ENCODE measurements around the gene OTOA. TPM values are rescaled to one million over a fixed set of nuclear protein-coding genes. Genes with fewer than 3 reads are reported as not detected.

Gene OTOA
- total RNA-seq, 4 donors from 2014 or later: 0.32 TPM; not detected in 3

DNA sequence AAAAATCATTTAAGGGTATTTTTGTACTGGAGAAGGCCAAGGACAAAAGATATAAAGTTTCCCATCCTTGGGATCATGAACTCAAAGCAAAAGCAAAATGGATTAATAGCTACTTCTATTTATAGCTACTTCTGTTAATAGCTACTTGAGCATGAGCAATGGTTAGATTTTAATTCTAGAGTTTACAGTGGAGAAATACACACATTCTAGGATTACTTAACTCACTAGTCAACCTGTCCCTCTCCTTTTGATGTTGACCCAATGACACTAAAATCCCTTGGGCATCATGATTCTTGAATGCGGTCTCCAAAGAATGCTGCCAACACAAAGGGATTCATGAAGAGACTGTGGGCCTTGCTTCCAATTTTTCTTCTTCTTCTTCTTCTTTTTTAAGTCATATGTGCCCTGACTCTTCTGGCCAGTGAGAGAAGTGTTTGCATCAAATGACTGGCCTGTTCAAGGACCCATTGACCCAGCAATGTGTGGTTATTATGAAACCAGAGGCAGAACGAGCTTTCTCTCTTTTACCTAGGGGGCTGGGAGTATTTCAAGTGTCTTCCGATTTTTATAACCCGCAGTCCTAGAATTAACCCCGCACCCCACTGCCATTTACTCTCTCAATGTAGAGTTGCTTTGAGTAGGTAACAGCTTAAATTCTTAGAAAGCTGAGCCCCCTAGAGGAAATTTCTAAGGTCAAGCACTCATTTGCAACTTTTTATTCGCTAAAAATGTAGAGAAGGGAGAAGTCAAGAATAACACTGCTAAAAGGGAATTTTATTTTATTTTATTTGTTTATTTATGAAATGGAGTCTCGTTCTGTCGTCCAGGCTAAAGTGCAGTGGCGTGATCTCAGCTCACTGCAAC lies 34.6 kb downstream of the OTOA start:
- H3K4me1 ChIP-seq: no peaks in the 10 kb centered on the region
- H3K9me3 ChIP-seq: no peaks in the 10 kb centered on the region
- no peak overlapping the region for H3K4me3 ChIP-seq
- no peaks in the 10 kb centered on the region for H3K36me3 ChIP-seq
- 76% methylated on average over 9 of the region's 9 CpGs for WGBS, 2 donors (ENCODE audit: low coverage in 1 of 2)
- intact Hi-C loops (cut with DNase I; ENCODE audit: low total_unique reads): loop anchor here (5.0 kb wide), 1 partner anchor 106 kb away; no protein-coding TSS in a partner anchor
- no peaks in the 10 kb centered on the region for H3K27me3 ChIP-seq
- in situ Hi-C loops (cut with MboI; ENCODE audit: low pct_ligation_motif_present in 1 of 4, low pct_unique_long_range_greater_than_20kb in 1 of 4, low sequenced_read_pairs in 3 of 4): no loop called here
- TF ChIP-seq POLR2A (IDR thresholded peaks at IDR 0.05) (no peak), POLR2AphosphoS5 (IDR thresholded peaks at IDR 0.05) (no peak), EP300 (IDR thresholded peaks at IDR 0.05; ENCODE audit: low read depth) (no peak)
- TF ChIP-seq, protein P1, sequence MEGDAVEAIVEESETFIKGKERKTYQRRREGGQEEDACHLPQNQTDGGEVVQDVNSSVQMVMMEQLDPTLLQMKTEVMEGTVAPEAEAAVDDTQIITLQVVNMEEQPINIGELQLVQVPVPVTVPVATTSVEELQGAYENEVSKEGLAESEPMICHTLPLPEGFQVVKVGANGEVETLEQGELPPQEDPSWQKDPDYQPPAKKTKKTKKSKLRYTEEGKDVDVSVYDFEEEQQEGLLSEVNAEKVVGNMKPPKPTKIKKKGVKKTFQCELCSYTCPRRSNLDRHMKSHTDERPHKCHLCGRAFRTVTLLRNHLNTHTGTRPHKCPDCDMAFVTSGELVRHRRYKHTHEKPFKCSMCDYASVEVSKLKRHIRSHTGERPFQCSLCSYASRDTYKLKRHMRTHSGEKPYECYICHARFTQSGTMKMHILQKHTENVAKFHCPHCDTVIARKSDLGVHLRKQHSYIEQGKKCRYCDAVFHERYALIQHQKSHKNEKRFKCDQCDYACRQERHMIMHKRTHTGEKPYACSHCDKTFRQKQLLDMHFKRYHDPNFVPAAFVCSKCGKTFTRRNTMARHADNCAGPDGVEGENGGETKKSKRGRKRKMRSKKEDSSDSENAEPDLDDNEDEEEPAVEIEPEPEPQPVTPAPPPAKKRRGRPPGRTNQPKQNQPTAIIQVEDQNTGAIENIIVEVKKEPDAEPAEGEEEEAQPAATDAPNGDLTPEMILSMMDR (IDR thresholded peaks at IDR 0.05): no peak
- no peak for DNase-seq
- H3K27ac ChIP-seq: no peak overlapping the region

DNA sequence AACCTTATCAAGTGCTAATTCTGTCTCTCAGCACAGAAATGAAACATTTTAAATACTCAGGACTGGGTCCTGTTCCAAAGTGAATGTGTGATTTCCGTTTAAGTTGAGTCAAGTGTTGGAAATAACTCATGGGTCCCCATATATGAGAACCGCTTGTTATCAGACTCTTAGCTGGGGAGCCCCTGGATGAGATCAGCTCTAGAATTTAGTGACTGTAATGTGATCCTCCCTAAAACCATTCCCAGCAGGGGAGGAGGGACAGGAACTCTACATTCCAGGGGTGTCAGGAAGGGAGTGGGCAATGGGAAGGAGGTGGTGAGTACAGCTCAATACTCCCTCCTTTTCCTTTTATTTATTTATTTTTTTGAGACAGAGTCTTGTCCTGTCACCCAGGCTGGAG lies 37.5 kb downstream of the OTOA start:
- no peak for TF ChIP-seq POLR2A (IDR thresholded peaks at IDR 0.05)
- TF ChIP-seq EP300 (IDR thresholded peaks at IDR 0.05; ENCODE audit: low read depth): no peak
- TF ChIP-seq POLR2AphosphoS5 (IDR thresholded peaks at IDR 0.05): no peak
- TF ChIP-seq, protein P1 (IDR thresholded peaks at IDR 0.05): no peak
- 17 to 45% methylated on average over 1 to 2 of the region's 2 CpGs for WGBS, 2 donors (ENCODE audit: low coverage in 1 of 2)
- H3K36me3 ChIP-seq: no peaks in the 10 kb centered on the region
- H3K4me3 ChIP-seq: no peak overlapping the region
- no peak overlapping the region for H3K27ac ChIP-seq
- intact Hi-C loops (cut with DNase I; ENCODE audit: low total_unique reads): no loop called here
- H3K9me3 ChIP-seq: no peaks in the 10 kb centered on the region
- in situ Hi-C loops (cut with MboI; ENCODE audit: low pct_ligation_motif_present in 1 of 4, low pct_unique_long_range_greater_than_20kb in 1 of 4, low sequenced_read_pairs in 3 of 4): loop anchor here in 2 of 4 donors (5.0 to 25.0 kb wide), 2 partner anchors 44 to 114 kb away; partner anchors contain the start of gene METTL9 (in 2 of the 2)
- DNase-seq: no peak
- no peaks in the 10 kb centered on the region for H3K27me3 ChIP-seq
- no peaks in the 10 kb centered on the region for H3K4me1 ChIP-seq

DNA sequence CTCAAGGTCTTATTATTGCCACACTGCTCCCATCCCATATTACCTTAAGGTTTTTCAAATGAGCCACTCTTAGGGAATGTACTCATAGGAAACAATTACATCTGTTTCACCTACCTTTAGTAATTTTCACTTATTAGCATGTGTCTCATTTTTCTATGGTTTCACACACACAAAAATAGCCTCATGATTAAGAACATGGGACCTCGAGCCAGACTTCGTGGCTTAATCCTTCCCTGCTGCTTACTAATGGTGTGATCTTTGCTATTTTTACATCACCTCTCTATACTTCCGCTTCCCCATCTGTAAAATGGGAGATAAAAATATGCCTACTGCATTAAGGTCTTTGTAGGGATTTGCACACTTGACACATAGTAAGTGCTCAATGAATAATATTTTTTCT lies 38.5 kb downstream of the OTOA start:
- H3K27ac ChIP-seq: no peak overlapping the region
- H3K9me3 ChIP-seq: no peaks in the 10 kb centered on the region
- H3K4me1 ChIP-seq: no peaks in the 10 kb centered on the region
- WGBS, 2 donors (ENCODE audit: low coverage in 1 of 2): 77 to 81% methylated on average over 3 of the region's 3 CpGs
- no peaks in the 10 kb centered on the region for H3K27me3 ChIP-seq
- no peak overlapping the region for H3K4me3 ChIP-seq
- H3K36me3 ChIP-seq: no peaks in the 10 kb centered on the region
- intact Hi-C loops (cut with DNase I; ENCODE audit: low total_unique reads): no loop called here
- DNase-seq: no peak
- TF ChIP-seq POLR2A (IDR thresholded peaks at IDR 0.05): no peak
- no peak for TF ChIP-seq EP300 (IDR thresholded peaks at IDR 0.05; ENCODE audit: low read depth)
- no peak for TF ChIP-seq POLR2AphosphoS5 (IDR thresholded peaks at IDR 0.05)
- TF ChIP-seq, protein P1 (IDR thresholded peaks at IDR 0.05): no peak
- in situ Hi-C loops (cut with MboI; ENCODE audit: low pct_ligation_motif_present in 1 of 4, low pct_unique_long_range_greater_than_20kb in 1 of 4, low sequenced_read_pairs in 3 of 4): loop anchor here in 2 of 4 donors (5.0 to 25.0 kb wide), 2 partner anchors 45 to 115 kb away; partner anchors contain the start of gene METTL9 (in 2 of the 2)

DNA sequence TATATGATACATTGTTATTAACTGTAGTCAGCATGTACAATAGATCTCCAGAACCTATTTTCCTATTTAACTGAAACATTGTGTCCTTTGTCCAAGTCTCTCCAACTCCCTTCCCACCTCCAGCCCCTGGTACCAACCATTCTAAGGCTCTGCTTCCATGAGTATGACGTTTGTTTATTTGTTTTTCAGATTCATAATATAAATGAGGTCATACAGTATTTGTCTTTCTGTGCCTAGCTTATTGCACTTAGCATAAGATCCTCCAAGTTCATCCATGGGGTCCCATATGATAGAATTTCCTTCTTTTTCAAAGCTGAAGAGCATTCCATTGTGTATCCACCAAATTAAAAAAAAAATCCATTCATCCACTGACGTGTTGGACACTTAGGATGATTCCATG lies 39.4 kb downstream of the OTOA start:
- H3K36me3 ChIP-seq: no peaks in the 10 kb centered on the region
- peaks cover 0 to 1% (median under 1%) of the 10 kb centered on the region in 4 donors for H3K4me1 ChIP-seq
- no peaks in the 10 kb centered on the region for H3K9me3 ChIP-seq
- intact Hi-C loops (cut with DNase I; ENCODE audit: low total_unique reads): no loop called here
- no peak for DNase-seq
- H3K4me3 ChIP-seq: no peak overlapping the region
- in situ Hi-C loops (cut with MboI; ENCODE audit: low pct_ligation_motif_present in 1 of 4, low pct_unique_long_range_greater_than_20kb in 1 of 4, low sequenced_read_pairs in 3 of 4): loop anchor here in 2 of 4 donors (5.0 to 25.0 kb wide), 2 partner anchors 46 to 116 kb away; partner anchors contain the start of gene METTL9 (in 2 of the 2)
- TF ChIP-seq EP300 (IDR thresholded peaks at IDR 0.05; ENCODE audit: low read depth) (no peak), POLR2AphosphoS5 (IDR thresholded peaks at IDR 0.05) (no peak), POLR2A (IDR thresholded peaks at IDR 0.05) (no peak)
- TF ChIP-seq, protein P1 (IDR thresholded peaks at IDR 0.05): no peak
- no peaks in the 10 kb centered on the region for H3K27me3 ChIP-seq
- H3K27ac ChIP-seq: no peak overlapping the region
- 38 to 48% methylated on average over 2 of the region's 2 CpGs for WGBS, 2 donors (ENCODE audit: low coverage in 1 of 2)

Measured in transverse colon (tissue), 4 donors.